Ureter (tissue), 1 donor: ENCODE results near the gene CIAO2B. TPM values are rescaled to one million over a fixed set of nuclear protein-coding genes. Genes with fewer than 3 reads are reported as not detected.
A peak's percentile ranks its signal among the peaks of the same experiment; 100 is the strongest.
"Not testable (repeated sequence)": the region's sequence is repeated elsewhere in the genome, so short reads cannot be mapped to it uniquely, and the experiment has no call there.

Experiments
- DNase-seq: peaks from one replicate; pipeline ENCODE4 v3.0.0-alpha.2; 2020; ENCODE audit warnings: low spot score
- total RNA-seq: library from RNA; stranded (reverse); gene quantifications from one replicate; pipeline ENCODE4 v1.2.4, GENCODE V29; 2023
- donor health status: DM: yes; HTN: yes; CAD: no.

Gene CIAO2B
- total RNA-seq, 1 donor from 2014 or later: 71.8 TPM

GRCh38 chr16:66903544-66904427, 30.4 kb downstream of the CIAO2B start:
- DNase-seq: no peak

DNA sequence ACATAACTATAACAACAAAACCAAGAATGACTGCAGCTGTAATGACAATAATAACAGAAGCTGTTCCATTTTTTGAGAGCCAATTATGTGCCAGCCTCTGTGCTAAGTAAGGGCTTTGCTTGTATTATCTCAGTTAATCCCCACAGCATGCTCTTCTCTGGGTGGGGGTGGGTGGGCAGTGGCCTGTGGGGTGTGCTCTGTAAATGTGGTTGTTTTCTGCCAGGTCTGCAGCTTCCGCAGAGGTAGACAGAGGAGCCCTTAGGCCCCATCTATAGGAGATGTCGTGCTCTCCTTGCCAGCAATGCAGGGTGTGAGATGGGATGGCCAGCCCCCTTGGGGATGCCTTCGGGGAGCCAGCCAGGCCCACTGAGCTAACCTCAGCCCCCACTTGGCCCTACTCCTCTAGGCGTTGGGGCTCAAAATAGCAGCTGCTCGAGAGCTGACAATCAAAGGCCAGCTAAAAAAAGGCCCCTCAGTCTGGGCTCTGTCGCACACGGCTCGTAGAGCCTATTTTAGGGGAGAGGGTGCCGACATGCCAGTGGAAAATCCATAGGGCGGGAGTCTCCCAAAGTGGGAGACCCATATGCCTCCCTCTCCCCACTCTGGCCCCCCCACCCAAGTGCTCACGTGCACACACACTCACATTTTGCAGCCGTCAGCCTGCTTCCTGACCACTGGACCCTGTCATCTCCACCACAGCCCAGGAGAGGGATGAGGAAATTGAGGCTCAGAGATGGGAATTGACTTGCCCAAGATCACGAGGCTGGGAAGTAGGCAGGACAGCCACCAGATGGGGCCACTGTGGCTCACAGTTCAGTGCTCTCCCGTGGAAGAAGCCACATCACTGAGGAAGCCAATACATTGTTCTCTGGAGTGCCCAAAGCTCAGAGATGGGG, 31.3 kb downstream of the CIAO2B start:
- no peak for DNase-seq

DNA sequence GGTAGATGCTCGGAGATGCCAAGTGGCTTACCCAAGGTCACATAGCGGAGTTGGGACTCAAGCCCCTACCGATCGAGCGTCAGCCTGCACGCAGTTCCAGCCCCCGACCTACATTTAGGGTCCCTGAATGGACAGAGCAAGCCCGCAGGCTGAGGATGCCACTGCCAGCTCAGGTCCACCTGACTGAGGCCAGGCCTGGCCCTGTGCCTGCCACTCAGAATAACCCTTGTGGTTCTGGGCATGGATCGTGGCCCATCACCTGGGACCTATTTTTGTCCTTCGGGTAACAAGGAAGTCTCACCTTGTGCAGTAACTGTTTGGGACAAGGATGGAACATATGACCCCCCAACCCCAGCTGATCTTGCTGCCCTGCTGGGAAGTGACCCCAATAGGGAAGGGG, 32.6 kb downstream of the CIAO2B start:
- no peak for DNase-seq

- DNase-seq: no peak
These were observed 33.3 kb downstream of the CIAO2B start for GRCh38 chr16:66900721-66901441.

- peak; percentile 85 for DNase-seq
These were observed 34.1 kb downstream of the CIAO2B start for GRCh38 chr16:66899945-66900710.

- DNase-seq: no peak
These were observed 34.8 kb downstream of the CIAO2B start for GRCh38 chr16:66899310-66899944.

GRCh38 chr16:66898933-66899309, 35.3 kb downstream of the CIAO2B start:
- DNase-seq: no peak

GRCh38 chr16:66898207-66898606, 36.0 kb downstream of the CIAO2B start:
- DNase-seq: no peak

GRCh38 chr16:66896682-66897081, 37.5 kb downstream of the CIAO2B start:
- DNase-seq: not testable (repeated sequence)

GRCh38 chr16:66895999-66896398, 38.2 kb downstream of the CIAO2B start:
- no peak for DNase-seq

DNA sequence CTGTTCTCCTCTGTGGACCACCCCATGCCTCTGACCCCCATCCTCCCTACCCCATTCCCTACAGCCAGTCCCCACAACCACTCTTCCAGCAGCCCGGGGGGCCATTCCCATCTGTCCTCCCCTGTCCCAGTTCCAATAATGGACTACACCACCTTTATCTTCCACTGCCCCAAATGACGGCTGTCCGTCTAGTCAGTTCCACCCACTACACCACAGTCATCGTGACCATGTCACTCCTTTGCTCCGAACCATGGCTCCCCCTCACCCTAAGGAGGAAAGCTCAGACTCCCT, 38.6 kb downstream of the CIAO2B start:
- no peak for DNase-seq

DNA sequence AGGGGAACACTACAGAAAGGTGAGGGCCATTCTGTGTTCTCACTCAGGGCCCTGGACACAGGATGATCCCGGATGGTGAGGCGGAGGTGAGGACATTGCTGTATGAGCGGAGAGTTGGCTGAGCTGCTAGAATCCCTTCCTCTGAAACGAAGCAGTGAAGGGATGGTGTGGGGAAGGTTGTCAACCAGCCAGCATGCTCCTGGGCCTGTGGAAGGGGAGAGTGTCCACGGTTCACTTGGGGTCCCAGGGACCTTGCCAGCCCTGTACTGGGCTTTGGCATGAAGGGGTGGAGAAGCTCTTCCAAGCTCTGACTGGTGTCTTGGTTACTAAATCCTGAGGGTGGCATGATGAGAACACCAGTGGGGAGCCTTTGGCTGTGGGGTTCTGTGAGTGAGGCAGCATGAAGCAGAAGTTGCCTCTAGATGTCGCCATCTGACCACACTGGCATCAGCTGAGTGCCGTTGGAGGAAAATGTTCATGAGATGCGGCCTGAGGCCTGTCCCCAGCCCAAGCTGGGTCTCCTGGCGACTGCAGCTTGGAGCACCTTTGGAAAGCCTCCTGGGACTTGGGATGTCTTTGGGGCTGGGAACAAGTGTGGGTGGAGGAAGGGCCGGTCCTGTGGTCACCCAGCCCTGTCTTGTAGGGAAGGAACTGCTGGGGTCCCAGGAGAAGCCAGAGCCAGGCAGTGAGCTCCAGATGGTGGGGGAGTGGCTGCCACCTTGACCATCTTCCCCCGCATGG, 39.1 kb downstream of the CIAO2B start:
- DNase-seq: peak; percentile 80

GRCh38 chr16:66894055-66894454, 40.1 kb downstream of the CIAO2B start:
- DNase-seq: no peak

- no peak for DNase-seq
These were observed 42.4 kb downstream of the CIAO2B start for GRCh38 chr16:66891797-66892196.

DNA sequence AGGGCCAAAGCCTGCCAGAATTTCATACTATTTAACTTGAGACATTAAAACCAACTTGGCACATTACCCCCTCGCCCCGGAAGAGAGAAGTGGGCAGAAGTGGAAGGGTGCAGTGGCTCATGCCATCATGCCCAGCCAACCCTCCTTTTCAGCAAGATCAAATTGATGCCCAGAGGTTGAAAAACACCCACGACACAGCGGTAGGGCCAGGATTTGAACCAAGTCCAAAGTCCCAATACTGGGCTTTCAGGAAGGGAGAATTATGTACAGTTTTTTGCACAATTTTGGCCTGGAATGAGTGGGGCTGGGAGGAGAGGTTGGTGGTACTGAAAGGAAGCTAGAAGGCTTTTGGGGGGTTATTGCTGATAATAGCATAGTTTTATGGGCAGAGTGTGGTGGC, 42.8 kb downstream of the CIAO2B start:
- DNase-seq: no peak

- no peak for DNase-seq
These were observed 43.4 kb downstream of the CIAO2B start for GRCh38 chr16:66890799-66891198.

DNA sequence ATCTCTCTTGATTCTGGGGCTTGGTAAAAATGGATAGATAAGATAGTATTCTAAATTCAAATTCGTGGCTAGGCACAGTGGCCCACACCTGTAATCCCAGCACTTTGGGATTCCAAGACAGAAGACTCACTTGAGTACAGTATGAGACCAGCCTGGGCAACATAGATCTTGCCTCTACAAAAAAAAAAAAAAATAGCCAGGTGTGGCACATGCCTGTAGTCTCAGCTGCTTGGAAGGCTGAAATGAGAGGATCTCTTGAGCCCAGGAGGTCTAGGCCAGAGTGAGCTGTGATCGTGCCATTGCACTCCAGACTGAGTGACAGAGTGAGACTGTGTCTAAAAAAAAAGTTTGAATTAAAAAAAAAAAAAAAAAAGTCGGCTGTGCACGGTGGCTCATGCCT, 44.6 kb downstream of the CIAO2B start:
- DNase-seq: no peak

- DNase-seq: no peak
These were observed 45.3 kb downstream of the CIAO2B start for GRCh38 chr16:66888647-66889615.

GRCh38 chr16:66886914-66887313, 47.3 kb downstream of the CIAO2B start:
- no peak for DNase-seq
